Stimulated activated CD4-positive, alpha-beta T cell treated with anti-CD3 and anti-CD28 coated beads, Interleukin-15, amount 100 ng/mL, for 48 hours (primary cell): ENCODE data around the gene BOD1.
A peak's percentile ranks its signal among the peaks of the same experiment; 100 is the strongest.

Source experiments
- DNase-seq, 2 donors: peaks; one replicate each; pipeline ENCODE4 v3.0.0-alpha.2; 2020; ENCODE audit warnings: low read depth in 2 of 2

Gene BOD1

DNA sequence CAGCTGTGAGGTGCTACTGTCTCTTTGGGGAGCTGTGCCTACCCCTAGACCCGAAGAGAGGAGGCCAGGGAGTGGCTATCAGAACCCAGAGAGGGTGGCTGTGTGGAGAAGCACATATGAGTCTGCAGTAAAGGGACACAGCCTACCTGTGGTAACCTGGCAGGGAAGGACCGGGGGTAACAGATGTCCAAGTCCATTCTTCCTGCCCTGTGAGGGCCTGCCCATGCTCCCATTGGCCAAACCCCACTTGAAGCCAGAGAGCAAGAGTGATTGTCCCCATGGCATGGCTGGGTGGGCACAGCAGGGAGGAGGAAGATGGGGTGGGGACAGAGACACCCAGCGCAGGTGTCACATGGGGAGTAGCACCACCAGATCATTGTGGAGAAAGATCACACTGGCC lies 39.3 kb downstream of the BOD1 start:
- no peak for DNase-seq

DNA sequence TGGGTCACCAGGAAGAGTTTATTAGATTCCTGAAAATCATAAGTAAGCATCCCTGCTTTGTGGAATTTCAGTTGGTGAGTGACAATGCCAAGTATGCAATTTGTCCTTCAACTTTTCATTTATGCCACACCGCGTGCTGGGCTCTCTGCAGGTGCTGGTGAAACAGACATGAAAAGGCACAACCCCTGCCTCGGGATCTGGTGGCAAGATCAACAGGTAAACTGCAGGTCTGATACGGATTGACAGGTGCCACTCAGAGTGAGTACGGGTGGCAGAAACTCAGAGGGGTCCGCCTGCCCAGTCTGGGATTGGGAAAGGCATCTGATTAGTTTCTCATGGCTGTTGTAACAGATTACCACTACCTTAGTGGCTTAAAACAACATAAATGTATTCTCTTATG lies 40.5 kb downstream of the BOD1 start:
- DNase-seq: no peak

DNA sequence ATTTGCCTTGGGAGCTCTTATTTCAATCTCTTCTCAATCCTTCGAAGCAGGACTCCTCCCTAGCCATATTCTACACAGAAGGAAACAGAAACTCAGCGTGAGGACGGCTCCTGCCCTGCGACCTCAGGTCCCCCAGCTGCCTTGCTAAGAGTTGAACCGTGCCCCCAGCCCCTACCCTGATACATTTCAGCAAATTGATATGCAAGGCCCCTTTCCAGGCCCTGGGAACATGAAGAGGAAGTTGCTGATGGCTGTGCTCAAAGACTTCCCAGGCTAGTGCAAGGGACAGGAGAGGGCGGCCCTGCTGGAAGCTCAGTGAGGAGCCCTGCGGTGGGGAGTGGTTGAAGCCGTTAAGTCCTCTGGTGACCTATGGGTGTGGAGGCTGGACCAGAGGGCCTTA lies 41.5 kb downstream of the BOD1 start:
- no peak for DNase-seq

DNA sequence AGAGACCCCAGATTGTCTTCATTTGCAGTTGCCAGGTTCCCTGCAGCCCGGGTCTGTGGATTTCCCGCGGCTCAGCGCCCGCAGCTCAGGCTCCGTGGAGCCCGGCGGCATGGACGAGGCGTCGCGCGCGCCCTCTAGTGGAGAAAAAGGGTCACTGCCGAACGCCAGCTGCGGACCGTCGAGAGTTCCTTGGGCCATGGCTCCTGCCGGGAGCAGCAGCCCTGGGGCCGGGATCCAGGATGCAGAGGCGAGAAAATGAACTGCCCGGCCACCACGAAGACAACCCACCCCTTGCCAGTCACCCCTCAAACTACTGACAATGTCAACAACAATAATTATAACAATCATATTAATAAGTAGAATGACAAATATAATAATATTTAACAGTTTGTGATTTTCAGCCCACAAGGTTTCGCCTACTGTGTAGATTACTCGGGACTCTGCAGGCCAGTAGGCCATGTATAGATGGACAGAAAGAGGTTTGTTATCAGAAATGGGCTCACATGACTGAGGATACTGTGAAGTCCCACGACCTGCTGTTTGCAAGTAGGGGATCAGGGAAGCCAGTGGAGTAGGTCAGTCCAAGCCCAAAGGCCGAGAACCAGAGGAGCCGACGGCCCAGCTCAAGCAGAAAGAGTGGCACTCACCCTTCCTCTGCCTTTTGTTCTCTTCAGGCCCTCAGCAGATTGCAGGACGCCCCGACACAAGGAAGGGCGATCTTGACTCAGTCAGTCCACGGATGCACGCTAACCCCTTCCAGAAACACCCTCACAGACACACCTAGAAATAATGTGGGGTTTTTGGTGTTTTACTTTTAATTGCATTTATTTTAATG lies 43.1 kb downstream of the BOD1 start:
- DNase-seq: peak; percentile 23 to 45

DNA sequence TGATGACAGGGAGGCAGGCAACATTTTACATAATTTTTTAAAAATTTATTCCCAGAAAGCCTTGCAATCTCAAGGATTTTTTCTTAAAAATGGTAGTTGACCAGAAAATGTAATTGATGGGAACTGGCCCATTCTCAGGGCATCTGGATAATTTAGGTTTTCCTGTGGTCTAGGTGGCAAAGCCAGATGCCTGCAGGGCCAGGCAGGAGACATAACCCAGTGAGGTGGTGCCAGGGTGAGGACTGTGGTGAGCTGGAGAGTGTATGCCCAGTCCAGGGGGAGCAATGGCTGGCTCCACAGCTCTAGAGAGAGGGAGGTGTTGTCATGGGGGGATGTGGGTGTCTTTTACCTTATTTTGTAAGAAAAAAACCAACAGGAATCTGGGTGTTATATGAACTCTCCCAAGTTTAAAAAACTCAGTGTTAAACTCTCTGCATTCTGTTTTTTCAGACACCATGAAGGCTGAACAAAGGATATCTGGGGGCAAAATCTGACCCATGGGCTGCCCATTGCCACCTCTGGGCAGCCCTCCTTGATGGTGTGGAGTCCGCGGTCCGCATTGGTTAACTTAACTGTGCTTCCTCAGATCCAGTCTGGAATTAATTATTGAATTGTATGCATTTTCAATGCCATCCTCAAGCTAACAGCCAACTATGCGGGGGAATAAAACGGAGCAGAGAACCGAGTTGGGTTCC lies 43.9 kb downstream of the BOD1 start:
- no peak for DNase-seq

DNA sequence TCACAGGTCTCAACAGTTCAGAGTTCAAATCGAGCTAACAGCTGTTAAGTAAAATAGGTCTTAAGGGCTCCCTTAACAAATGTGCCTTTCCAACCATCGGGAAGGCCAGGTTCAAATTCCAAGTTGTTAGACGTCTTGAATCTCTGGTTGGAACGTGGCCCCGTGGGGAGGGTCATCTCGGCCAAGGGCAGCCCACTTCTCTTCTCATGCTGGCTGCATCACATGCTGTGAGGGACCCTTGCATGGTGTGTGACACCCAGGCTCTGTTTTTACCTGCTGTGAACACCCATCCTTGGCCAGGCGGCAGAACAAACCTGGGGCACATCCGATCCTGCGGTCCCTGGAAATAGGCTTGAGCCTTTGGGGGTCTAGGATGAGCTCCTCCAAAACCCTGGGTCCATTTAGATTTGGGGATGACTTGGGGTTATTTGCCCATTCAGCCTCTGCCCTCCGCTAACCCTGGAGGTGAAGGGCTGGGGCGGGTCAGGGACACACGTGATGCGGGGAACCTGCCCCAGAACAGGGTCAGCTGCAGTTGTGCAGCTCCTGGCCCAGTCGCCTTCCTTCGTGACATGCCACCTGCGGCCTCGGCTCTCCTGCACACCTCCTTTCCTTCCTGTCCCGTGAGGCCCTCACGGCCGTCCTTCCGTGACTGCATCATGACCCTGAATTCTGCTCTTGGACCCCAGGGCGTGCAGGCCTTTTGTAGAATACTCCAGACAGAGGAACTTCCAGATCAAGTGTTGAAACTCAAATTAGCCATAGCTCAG lies 45.9 kb downstream of the BOD1 start:
- DNase-seq: no peak

DNA sequence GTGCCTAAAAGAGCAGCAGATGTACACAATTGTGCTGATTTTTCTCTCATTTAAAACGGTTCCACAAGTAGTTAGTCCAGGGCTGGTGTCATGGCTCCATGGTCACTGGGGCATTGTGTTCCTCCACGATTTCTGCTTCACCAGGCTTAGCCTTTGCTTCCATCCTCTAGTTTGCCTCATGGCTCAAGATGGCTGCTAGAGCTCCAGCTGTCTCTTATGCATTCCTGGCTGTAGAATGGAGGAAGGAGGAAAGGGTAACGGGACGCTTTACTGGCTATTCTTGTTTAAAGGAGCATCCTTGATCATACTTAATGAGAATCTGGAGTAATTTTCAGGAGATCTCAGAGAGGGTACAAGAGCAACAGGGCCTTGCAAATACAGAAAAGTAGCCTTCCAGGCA lies 47.7 kb downstream of the BOD1 start:
- DNase-seq: no peak

DNA sequence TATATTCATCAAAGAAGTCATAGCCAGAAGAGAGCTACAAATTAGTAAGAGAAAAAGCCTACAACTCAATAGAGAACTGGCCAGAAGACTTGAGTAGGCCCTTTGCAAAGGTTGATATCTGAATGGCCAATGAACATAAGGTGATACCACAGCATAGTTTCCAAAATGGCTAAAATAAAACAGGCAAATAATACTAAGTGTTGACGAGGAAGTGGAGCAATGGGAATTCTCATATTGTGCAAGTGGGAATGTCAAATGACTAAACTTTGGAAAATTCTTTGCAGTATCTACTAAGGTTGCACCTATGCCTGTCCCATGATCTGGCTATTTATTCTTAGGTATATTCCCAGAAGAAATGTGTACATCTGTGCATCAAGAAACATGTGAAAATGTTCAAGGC lies 48.3 kb downstream of the BOD1 start:
- no peak for DNase-seq

DNA sequence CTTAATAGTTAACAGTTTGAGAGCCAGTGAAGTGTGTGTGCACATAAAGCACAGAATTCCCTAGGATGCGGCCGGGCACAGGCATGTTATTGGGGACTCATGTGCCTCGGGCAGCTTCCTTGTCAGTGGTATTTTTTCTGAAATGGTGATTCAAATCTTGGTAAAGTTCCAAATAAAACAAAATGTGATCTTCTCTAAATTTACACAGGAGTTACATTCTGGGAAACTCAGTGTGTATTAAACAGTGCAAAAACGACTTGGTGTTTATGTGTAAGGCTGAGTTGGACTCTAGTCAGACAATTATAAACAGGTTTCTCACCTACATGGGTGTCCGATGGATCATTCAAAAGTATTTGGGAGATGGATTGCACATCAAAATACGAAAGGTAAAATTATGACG lies 48.9 kb downstream of the BOD1 start:
- DNase-seq: no peak

DNA sequence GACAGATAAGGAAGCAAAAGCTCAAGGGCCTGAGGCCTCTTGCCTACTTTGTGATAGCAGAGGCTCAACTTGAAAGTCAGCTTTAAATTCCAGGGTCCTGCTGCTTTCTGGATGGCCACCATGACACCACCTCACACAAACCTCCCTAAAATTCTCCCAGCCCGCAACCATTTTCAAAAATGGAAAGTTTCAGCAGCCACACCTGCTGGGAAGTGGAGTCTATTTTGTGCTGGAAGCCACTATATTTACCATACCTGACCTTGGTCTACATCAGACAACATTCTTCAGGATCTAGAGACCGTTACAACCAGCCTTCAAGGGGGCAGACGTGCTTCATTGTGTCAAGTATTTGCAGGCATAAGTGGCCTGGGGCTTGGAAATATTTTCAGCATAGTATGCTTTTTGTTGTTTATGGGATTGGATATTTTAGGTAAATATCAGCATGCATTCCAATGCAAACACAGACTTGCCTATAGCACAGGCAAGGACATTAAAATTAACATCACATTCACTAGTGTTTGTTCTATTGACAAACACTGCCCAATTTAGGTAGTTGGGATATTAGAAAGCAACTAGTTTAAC lies 50.9 kb downstream of the BOD1 start:
- no peak for DNase-seq

DNA sequence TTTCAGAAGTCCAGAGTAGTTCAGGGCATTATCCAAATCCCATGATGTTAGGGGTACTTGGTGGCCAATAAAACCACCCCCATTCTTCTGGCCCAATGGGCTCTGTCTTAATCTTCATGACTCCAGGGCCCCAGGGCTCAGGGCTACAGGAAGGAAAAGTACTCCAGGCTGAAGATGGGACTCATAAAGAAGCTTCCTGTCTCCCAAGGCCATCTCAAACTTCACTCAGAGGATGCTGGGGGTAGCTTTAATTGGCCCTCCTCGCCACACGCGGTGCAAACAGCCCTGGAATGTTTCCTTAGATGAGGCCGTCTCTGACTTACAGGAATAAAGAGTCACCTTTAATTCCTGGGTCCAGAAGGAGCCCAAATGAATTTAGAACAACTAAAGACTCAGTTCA lies 52.3 kb downstream of the BOD1 start:
- DNase-seq: no peak

DNA sequence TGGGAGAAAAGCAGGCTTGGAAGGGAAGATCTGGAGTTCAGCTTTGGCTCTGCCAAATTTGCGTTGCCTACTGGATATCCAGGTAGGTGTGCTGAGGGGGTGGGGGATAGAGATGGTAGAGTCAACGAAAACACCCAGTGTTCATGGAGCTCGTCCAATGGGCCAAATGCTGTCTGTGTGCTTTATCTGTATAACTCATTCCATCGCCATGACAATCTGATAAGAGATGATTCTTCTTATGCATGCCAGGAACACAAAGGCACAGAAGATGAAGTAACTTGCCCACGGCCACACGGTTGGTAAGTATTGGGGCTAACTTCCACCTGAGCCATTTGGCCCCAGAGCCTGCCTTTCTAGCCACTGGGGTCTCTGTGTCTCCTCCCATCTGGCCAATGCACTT lies 53.2 kb downstream of the BOD1 start:
- DNase-seq: no peak

DNA sequence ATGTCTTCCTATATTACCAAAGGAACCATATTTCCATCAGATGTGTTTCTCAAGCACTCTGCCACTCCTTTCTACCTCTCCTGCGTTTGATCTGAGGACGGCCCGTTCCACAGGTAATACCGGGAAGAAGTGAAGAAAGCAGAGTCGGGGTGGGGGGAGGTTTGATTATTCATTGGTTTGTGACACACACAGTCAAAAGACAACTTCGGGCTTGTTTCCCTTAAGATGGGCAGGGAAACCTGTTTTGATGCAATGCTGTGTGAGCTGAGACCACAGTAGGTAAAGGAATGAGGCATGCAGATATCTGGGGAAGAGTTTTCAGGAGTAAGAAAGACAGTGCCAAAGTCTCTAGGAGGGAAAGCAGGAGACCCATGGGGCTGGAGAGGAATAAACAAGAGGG lies 54.0 kb downstream of the BOD1 start:
- no peak for DNase-seq
